Tibial nerve (tissue), 4 donors: Measurements from ENCODE around the gene CARD16. TPM values are rescaled to one million over a fixed set of nuclear protein-coding genes. Genes with fewer than 3 reads are reported as not detected.
"Not testable (repeated sequence)": the region's sequence is repeated elsewhere in the genome, so short reads cannot be mapped to it uniquely, and the experiment has no call there.

Source experiments
- DNase-seq, 2 donors: peaks; one replicate each; pipeline ENCODE4 v3.0.0-alpha.2; 2019; ENCODE audit warnings: low spot score in 2 of 2
- H3K27ac ChIP-seq, 4 donors: fragments of 200-600 bp; sonication (generic) in 3 of 4; one replicate each; pipeline ENCODE4 v1.5.1; 2017 to 2019; ENCODE audit warnings: mild to moderate bottlenecking in 1 of 4
- H3K27me3 ChIP-seq, 2 donors: fragments of 200-600 bp; sonication (generic) in 1 of 2; one replicate each; pipeline versions ENCODE4 v1.5.1 to v1.6.0; 2017 to 2019
- H3K36me3 ChIP-seq, 3 donors: fragments of 200-600 bp; sonication (generic); one replicate each; pipeline ENCODE4 v1.5.1; 2018 to 2019
- H3K4me1 ChIP-seq, 4 donors: fragments of 200-600 bp; sonication (generic) in 3 of 4; one replicate each; pipeline ENCODE4 v1.5.1; 2017 to 2019
- H3K4me3 ChIP-seq, 4 donors: fragments of 200-600 bp; sonication (generic) in 3 of 4; one replicate each; pipeline ENCODE4 v1.5.1; 2017 to 2019; ENCODE audit warnings: mild to moderate bottlenecking in 1 of 4, moderate library complexity in 1 of 4
- H3K9me3 ChIP-seq, 4 donors: fragments of 200-600 bp; sonication (generic) in 3 of 4; one replicate each; pipeline ENCODE4 v1.5.1; 2017 to 2019
- EP300 ChIP-seq, 2 donors: sonication (generic); formaldehyde crosslinking; IDR thresholded peaks; one replicate each; pipeline ENCODE4 v1.6.1; 2017; ENCODE audit warnings: antibody characterized with exemption in 2 of 2, mild to moderate bottlenecking in 1 of 2
- POLR2A ChIP-seq, 2 donors: fragments of 450-650 bp; IDR thresholded peaks; one replicate each; pipeline ENCODE4 v1.6.1; 2017; ENCODE audit warnings: antibody characterized with exemption in 2 of 2, mild to moderate bottlenecking in 2 of 2, moderate library complexity in 2 of 2
- WGBS, 2 donors: methylation state at CpG; one replicate each; pipeline ENCODE4 v1.1.5; 2018; 5-methylcytosine and 5-hydroxymethylcytosine counted together
- total RNA-seq, 4 donors: library from RNA; depleted of rRNA; stranded (reverse); fragments of >200 nt; gene quantifications; one replicate each; pipeline ENCODE4 v1.1.0, GENCODE V29; 2016
- TF ChIP-seq, protein P1 (sequence below), 5 experiments: fragments of 200-600 bp in 3 of 5; fragments of 450-650 bp in 2 of 5; sonication (generic) in 3 of 5; IDR thresholded peaks; one replicate each; pipeline ENCODE4 v1.5.1; 2016 to 2019; ENCODE audit warnings: antibody characterized with exemption in 5 of 5, mild to moderate bottlenecking in 3 of 5, moderate library complexity in 2 of 5

CARD16 gene
- total RNA-seq, 4 donors from 2014 or later = 1.5 to 21.6 (median 17.1) TPM

- TF ChIP-seq, protein P1, sequence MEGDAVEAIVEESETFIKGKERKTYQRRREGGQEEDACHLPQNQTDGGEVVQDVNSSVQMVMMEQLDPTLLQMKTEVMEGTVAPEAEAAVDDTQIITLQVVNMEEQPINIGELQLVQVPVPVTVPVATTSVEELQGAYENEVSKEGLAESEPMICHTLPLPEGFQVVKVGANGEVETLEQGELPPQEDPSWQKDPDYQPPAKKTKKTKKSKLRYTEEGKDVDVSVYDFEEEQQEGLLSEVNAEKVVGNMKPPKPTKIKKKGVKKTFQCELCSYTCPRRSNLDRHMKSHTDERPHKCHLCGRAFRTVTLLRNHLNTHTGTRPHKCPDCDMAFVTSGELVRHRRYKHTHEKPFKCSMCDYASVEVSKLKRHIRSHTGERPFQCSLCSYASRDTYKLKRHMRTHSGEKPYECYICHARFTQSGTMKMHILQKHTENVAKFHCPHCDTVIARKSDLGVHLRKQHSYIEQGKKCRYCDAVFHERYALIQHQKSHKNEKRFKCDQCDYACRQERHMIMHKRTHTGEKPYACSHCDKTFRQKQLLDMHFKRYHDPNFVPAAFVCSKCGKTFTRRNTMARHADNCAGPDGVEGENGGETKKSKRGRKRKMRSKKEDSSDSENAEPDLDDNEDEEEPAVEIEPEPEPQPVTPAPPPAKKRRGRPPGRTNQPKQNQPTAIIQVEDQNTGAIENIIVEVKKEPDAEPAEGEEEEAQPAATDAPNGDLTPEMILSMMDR (IDR thresholded peaks at IDR 0.05) = no peak
- no peak for TF ChIP-seq EP300 (IDR thresholded peaks at IDR 0.05)
- TF ChIP-seq POLR2A (IDR thresholded peaks at IDR 0.05) = no peak
- Histone ChIP-seq H3K4me1 (no peaks in the 10 kb centered on the region), H3K27ac (no peak overlapping the region), H3K9me3 (no peaks in the 10 kb centered on the region), H3K36me3 (no peaks in the 10 kb centered on the region), H3K27me3 (no peaks in the 10 kb centered on the region), H3K4me3 (no peak overlapping the region)
- WGBS, 2 donors = 88 to 93% methylated on average over 2 of the region's 2 CpGs
- DNase-seq = no peak
These were observed 29.0 kb upstream of the CARD16 start for GRCh38 chr11:105074166-105074530.

GRCh38 chr11:105073456-105074165 lies 28.5 kb upstream of the CARD16 start:
- Histone ChIP-seq H3K27me3 (no peaks in the 10 kb centered on the region), H3K4me3 (no peak overlapping the region), H3K9me3 (no peaks in the 10 kb centered on the region), H3K27ac (no peak overlapping the region), H3K36me3 (no peaks in the 10 kb centered on the region), H3K4me1 (no peaks in the 10 kb centered on the region)
- no peak for DNase-seq
- 92 to 97% methylated on average over 1 of the region's 1 CpG for WGBS, 2 donors
- TF ChIP-seq, protein P1 (IDR thresholded peaks at IDR 0.05) = no peak
- TF ChIP-seq EP300 (IDR thresholded peaks at IDR 0.05) (no peak), POLR2A (IDR thresholded peaks at IDR 0.05) (no peak)

DNA sequence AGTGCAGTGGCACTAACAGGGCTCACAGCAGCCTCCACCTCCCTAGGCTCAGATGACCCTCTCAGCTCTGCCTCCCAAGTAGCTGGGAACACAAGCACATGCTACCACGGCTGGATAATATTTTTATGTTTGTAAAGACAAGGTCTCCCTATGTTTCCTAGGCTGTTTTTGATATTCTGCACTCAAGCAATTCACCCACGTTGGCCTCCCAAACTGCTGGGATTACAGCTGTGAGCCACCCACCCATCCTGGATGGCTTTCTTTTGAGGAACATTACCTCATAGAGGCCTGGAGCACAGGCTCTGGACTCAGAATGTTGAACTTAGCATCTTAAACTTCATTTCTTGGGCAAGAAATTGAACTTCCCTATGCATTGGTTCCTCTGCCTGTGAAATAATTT lies 26.9 kb upstream of the CARD16 start:
- WGBS, 2 donors = 45% methylated on average over 2 of the region's 2 CpGs; no CpG with 5 or more reads in 1 of the 2 donors
- not testable (repeated sequence) for H3K4me3 ChIP-seq

DNA sequence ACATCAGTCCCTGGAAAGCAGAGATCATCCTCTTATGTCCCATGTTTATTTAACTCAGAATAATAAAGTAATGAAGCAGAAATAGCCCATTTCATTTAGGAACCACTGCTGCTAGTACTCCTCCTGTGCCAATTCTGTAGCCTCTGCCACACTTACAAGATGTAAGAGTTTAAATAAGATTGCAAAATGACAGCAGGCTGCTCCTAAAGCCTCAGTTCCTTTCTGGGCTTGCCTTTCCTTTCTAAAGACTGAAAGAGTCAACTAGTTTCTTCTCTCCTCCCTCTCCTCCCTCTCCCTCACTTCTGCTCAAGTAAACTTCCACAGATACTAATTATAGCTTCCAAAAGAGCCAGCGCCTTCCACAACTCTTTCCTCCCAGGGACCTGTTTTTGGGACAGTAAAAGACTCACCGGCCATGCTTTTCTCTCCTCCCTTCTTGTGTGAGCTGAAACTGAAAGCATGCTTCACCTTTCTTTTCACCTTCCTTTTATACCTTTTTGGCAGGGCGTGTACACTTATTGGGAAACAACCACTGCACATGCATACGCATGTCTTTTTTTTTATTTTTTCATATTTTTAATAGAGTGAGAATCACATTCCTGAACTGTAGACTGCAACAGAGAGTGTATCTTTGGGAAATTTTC lies 26.1 kb upstream of the CARD16 start:
- Histone ChIP-seq H3K4me3 (no peak overlapping the region), H3K27me3 (no peaks in the 10 kb centered on the region), H3K4me1 (no peaks in the 10 kb centered on the region), H3K36me3 (no peaks in the 10 kb centered on the region), H3K27ac (no peak overlapping the region), H3K9me3 (no peaks in the 10 kb centered on the region)
- TF ChIP-seq, protein P1 (IDR thresholded peaks at IDR 0.05) = no peak
- TF ChIP-seq POLR2A (IDR thresholded peaks at IDR 0.05) = no peak
- TF ChIP-seq EP300 (IDR thresholded peaks at IDR 0.05) = no peak
- no peak for DNase-seq
- WGBS, 2 donors = 83% methylated on average over 4 of the region's 4 CpGs

More for the DNA sequence above, 26.9 kb upstream of the CARD16 start:
- not testable (repeated sequence) for DNase-seq, H3K4me1 ChIP-seq, H3K27me3 ChIP-seq, H3K9me3 ChIP-seq, H3K27ac ChIP-seq, H3K36me3 ChIP-seq

DNA sequence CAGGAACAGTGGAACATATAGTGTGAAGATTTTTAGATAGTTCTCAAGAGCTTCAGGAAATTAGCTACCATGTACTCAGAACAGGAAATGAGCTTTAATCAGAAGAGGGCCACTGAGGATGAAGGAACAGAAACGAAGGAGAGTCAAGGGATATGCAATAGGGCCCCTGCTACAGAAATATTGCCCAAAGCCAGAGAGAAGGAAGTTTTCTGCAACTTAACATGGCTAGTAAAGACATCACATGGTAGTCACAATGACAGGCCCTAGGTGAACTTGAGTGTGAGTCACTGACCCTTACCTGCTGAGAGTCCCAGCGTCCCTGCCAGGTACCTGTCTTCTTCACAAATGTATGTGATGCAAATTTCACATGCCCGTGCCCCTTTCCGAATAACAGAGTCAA lies 25.2 kb upstream of the CARD16 start:
- H3K9me3 ChIP-seq = no peaks in the 10 kb centered on the region
- WGBS, 2 donors = 89 to 95% methylated on average over 4 of the region's 4 CpGs
- no peaks in the 10 kb centered on the region for H3K27me3 ChIP-seq
- TF ChIP-seq EP300 (IDR thresholded peaks at IDR 0.05) (no peak), POLR2A (IDR thresholded peaks at IDR 0.05) (no peak)
- TF ChIP-seq, protein P1 (IDR thresholded peaks at IDR 0.05) = no peak
- no peaks in the 10 kb centered on the region for H3K4me1 ChIP-seq
- no peak for DNase-seq
- H3K4me3 ChIP-seq = no peak overlapping the region
- H3K27ac ChIP-seq = no peak overlapping the region
- H3K36me3 ChIP-seq = no peaks in the 10 kb centered on the region

- not testable (repeated sequence) for H3K9me3 ChIP-seq, H3K4me1 ChIP-seq, H3K4me3 ChIP-seq, H3K27ac ChIP-seq, DNase-seq, H3K27me3 ChIP-seq, H3K36me3 ChIP-seq
- WGBS, 2 donors = 46 to 92% methylated on average over 2 of the region's 2 CpGs
These were observed 24.6 kb upstream of the CARD16 start for GRCh38 chr11:105069749-105070148.

- not testable (repeated sequence) for H3K27ac ChIP-seq, H3K4me1 ChIP-seq, H3K9me3 ChIP-seq, H3K36me3 ChIP-seq, H3K27me3 ChIP-seq, DNase-seq
- 42 to 48% methylated on average over 9 of the region's 9 CpGs for WGBS, 2 donors
- peak overlapping the region in 1 of 4 donors; percentile 18 for H3K4me3 ChIP-seq
These were observed 18.3 kb upstream of the CARD16 start for GRCh38 chr11:105063245-105063941.
